Endothelial cell of umbilical vein (primary cell): ENCODE measurements around the gene COG5.

ENCODE experiments used
- CTCF ChIP-seq, 2 donors: IDR thresholded peaks; 1 replicate in 1 of 2; 2 replicates in 1 of 2; pipeline ENCODE4 v1.5.1; 2011; ENCODE audit warnings: low read length in 2 of 2, mild to moderate bottlenecking in 2 of 2, moderate library complexity in 2 of 2, control low read depth in 1 of 2, inconsistent platforms in 1 of 2, low read depth in 1 of 2; ENCODE audit not compliant: insufficient read depth in 1 of 2; ENCODE audit errors: extremely low read depth in 1 of 2
- EZH2 ChIP-seq: IDR thresholded peaks from 2 replicates; pipeline ENCODE4 v1.6.1; 2012; ENCODE audit warnings: borderline replicate concordance, low read depth, mild to moderate bottlenecking, moderate library complexity, low read length, inconsistent platforms; ENCODE audit not compliant: severe bottlenecking
- JUN ChIP-seq: IDR thresholded peaks from 2 replicates; pipeline ENCODE4 v1.6.1; 2011; ENCODE audit warnings: borderline replicate concordance, low read depth; ENCODE audit not compliant: insufficient read length, insufficient read depth

GRCh38 chr7:107236862-107237261 lies 326.9 kb downstream of the COG5 start:
- TF ChIP-seq EZH2 (no peak), CTCF (IDR thresholded peaks at IDR 0.05; ENCODE audit: extremely low read depth in 1 of 2, insufficient read depth in 1 of 2, low read depth in 1 of 2, low read length in 2 of 2) (no peak), JUN (no peak)
